Endothelial cell of umbilical vein (primary cell): ENCODE data around the gene SV2C. TPM values are rescaled to one million over a fixed set of nuclear protein-coding genes. Genes with fewer than 3 reads are reported as not detected.

Experiments
- BruUV-seq: library from RNA; stranded (reverse); fragments of 400-500 nt; replicated peaks from 2 replicates; lab custom pipeline; 2021; lab: Mats Ljungman, UMichigan
- CTCF ChIA-PET: fragments of 300-600, 350-600 bp; sonication (Branson Sonifier 250); formaldehyde crosslinking; loops from one replicate; lab custom pipeline; 2021; ENCODE audit warnings: antibody characterized with exemption, inconsistent platforms; lab: Charles Lee
- POLR2A ChIA-PET: fragments of 300-600, 350-600 bp; sonication (Branson Sonifier 250); formaldehyde crosslinking; loops from one replicate; lab custom pipeline; 2021; ENCODE audit warnings: antibody characterized with exemption, inconsistent platforms; lab: Charles Lee
- DNase-seq: peaks from one replicate; pipeline ENCODE4 v3.0.0-alpha.2; 2011; ENCODE audit warnings: low read depth, low spot score
- FAIRE-seq: peaks from 2 replicates; lab custom pipeline; 2011; peaks lifted over from hg19 to GRCh38; lab: Jason Lieb, UNC
- H2AFZ ChIP-seq: 2 replicates; pipeline ENCODE4 v1.6.0; 2012; ENCODE audit warnings: low read depth, low read length, control low read depth, inconsistent platforms
- H3K27ac ChIP-seq: 2 replicates; pipeline ENCODE4 v1.5.1; 2011; ENCODE audit warnings: low read depth, mild to moderate bottlenecking, control low read depth, low read length, moderate library complexity; ENCODE audit not compliant: insufficient read depth
- H3K27me3 ChIP-seq, 2 experiments: 2 replicates each; pipeline versions ENCODE4 v1.6.0 to v1.6.1; 2011; ENCODE audit warnings: low read length in 2 of 2, mixed read lengths in 1 of 2; ENCODE audit not compliant: control insufficient read depth in 2 of 2, insufficient read depth in 2 of 2
- H3K36me3 ChIP-seq, 2 experiments: 2 replicates in 1 of 2; 3 replicates in 1 of 2; pipeline ENCODE4 v1.5.1; 2011; ENCODE audit warnings: low read length in 2 of 2, mild to moderate bottlenecking in 1 of 2, moderate library complexity in 1 of 2; ENCODE audit not compliant: control insufficient read depth in 2 of 2, insufficient read depth in 2 of 2; ENCODE audit errors: extremely low read depth in 1 of 2
- H3K4me1 ChIP-seq: 3 replicates; pipeline ENCODE4 v1.5.1; 2011; ENCODE audit warnings: mild to moderate bottlenecking, low read length; ENCODE audit not compliant: control insufficient read depth, insufficient read depth; ENCODE audit errors: extremely low read depth
- H3K4me2 ChIP-seq: 2 replicates; pipeline ENCODE4 v1.6.1; 2011; ENCODE audit warnings: low read length, control low read depth, mixed read lengths; ENCODE audit not compliant: insufficient read depth
- H3K4me3 ChIP-seq, 3 experiments: fragments of 200-600 bp in 1 of 3; sonication (generic), shearing (Covaris generic) in 1 of 3; replicated peaks in 1 of 3; 2 replicates each; pipeline ENCODE4 v1.5.1; 2011 to 2016; ENCODE audit warnings: control low read depth in 3 of 3, low read length in 3 of 3, mild to moderate bottlenecking in 2 of 3, inconsistent platforms in 1 of 3, low read depth in 1 of 3, moderate library complexity in 1 of 3; ENCODE audit not compliant: insufficient read depth in 1 of 3
- H3K79me2 ChIP-seq: 2 replicates; pipeline ENCODE4 v1.6.0; 2012; ENCODE audit warnings: low read length, inconsistent platforms; ENCODE audit not compliant: control insufficient read depth, insufficient read depth
- H3K9ac ChIP-seq: replicated peaks from 2 replicates; pipeline ENCODE3; 2011; ENCODE audit warnings: low read length, control low read depth; ENCODE audit not compliant: insufficient read depth; ENCODE audit errors: extremely low read depth
- H3K9me1 ChIP-seq: replicated peaks from 3 replicates; pipeline ENCODE4 v1.6.0; 2011; ENCODE audit warnings: mild to moderate bottlenecking, low read length; ENCODE audit not compliant: control insufficient read depth, insufficient read depth; ENCODE audit errors: extremely low read depth
- H3K9me3 ChIP-seq: replicated peaks from 2 replicates; pipeline ENCODE4 v1.5.1; 2012; ENCODE audit warnings: low read length, inconsistent platforms; ENCODE audit not compliant: control insufficient read depth, insufficient read depth
- H4K20me1 ChIP-seq: replicated peaks from 2 replicates; pipeline ENCODE3; 2011; ENCODE audit warnings: mild to moderate bottlenecking, low read length; ENCODE audit not compliant: control insufficient read depth, insufficient read depth; ENCODE audit errors: extremely low read depth
- CTCF ChIP-seq, 2 donors: IDR thresholded peaks; 1 replicate in 1 of 2; 2 replicates in 1 of 2; pipeline ENCODE4 v1.5.1; 2011; ENCODE audit warnings: low read length in 2 of 2, mild to moderate bottlenecking in 2 of 2, moderate library complexity in 2 of 2, control low read depth in 1 of 2, inconsistent platforms in 1 of 2, low read depth in 1 of 2; ENCODE audit not compliant: insufficient read depth in 1 of 2; ENCODE audit errors: extremely low read depth in 1 of 2
- FOS ChIP-seq: IDR thresholded peaks from 2 replicates; pipeline ENCODE4 v1.6.1; 2011; ENCODE audit warnings: mild to moderate bottlenecking, low read length, moderate library complexity, borderline replicate concordance; ENCODE audit not compliant: insufficient read depth
- GATA2 ChIP-seq: IDR thresholded peaks from 2 replicates; pipeline ENCODE4 v1.7.0; 2011; ENCODE audit warnings: low read depth, mild to moderate bottlenecking, moderate library complexity, mixed read lengths, low read length; ENCODE audit not compliant: insufficient read length, insufficient read depth
- MAX ChIP-seq: IDR thresholded peaks from 2 replicates; pipeline ENCODE4 v1.6.1; 2011; ENCODE audit not compliant: insufficient read depth, insufficient read length
- POLR2A ChIP-seq: IDR thresholded peaks from 2 replicates; pipeline ENCODE4 v1.6.1; 2012; ENCODE audit warnings: low read depth, mild to moderate bottlenecking, control low read depth, low read length
- dilution Hi-C: fragments of 300-500 bp; cut with MboI; formaldehyde crosslinking; loops from one replicate; pipeline ENCODE4 v1.15.0; 2019; ENCODE audit warnings: low sequenced_read_pairs; ENCODE audit not compliant: extremely low pct_ligation_motif_present
- intact Hi-C: fragments of 100-400 bp; cut with micrococcal nuclease; formaldehyde crosslinking; loops from one replicate; pipeline ENCODE4 v1.10.0; 2022
- polyA plus RNA-seq, 4 experiments: library from polyadenylated mRNA; depleted of rRNA in 3 of 4; stranded (reverse) in 3 of 4; unstranded in 1 of 4; fragments of >200 nt; gene quantifications; 2 replicates each; pipeline versions ENCODE4 v1.2.1 to v1.2.3, GENCODE V29; 2011 to 2012; ENCODE audit warnings: missing spikeins in 1 of 4
- total RNA-seq: library from RNA; stranded (reverse); gene quantifications from 2 replicates; pipeline ENCODE4 v1.2.3, GENCODE V29; 2021

SV2C gene
- total and polyA plus RNA-seq, 2 donors (not counting 3 experiments of a cell fraction or from before 2014, with no cell fraction given): not detected

GRCh38 chr5:76363352-76364225, 280.4 kb downstream of the SV2C start:
- dilution Hi-C loops: no loop called here
- DNase-seq (no peak), FAIRE-seq (no peak)
- no peaks in the 10 kb centered on the region for H3K4me1 ChIP-seq
- no peaks in the 10 kb centered on the region for H3K79me2 ChIP-seq
- H3K36me3 ChIP-seq: no peaks in the 10 kb centered on the region
- H3K27me3 ChIP-seq: no peaks in the 10 kb centered on the region
- no peak overlapping the region for H3K9ac ChIP-seq
- intact Hi-C loops: no loop called here
- no peaks in the 10 kb centered on the region for H3K9me3 ChIP-seq
- no peak overlapping the region for H3K4me3 ChIP-seq
- ChIA-PET CTCF (no interaction called here), POLR2A (no interaction called here)
- H3K4me2 ChIP-seq: no peak overlapping the region
- TF ChIP-seq GATA2 (no peak), FOS (no peak), MAX (no peak), POLR2A (no peak)
- no peaks in the 10 kb centered on the region for H4K20me1 ChIP-seq
- H3K27ac ChIP-seq: no peak overlapping the region
- H2AFZ ChIP-seq: no peak overlapping the region
- no peaks in the 10 kb centered on the region for H3K9me1 ChIP-seq
- BruUV-seq: no TSS peak

GRCh38 chr5:76364226-76364589, 281.0 kb downstream of the SV2C start:
- dilution Hi-C loops: no loop called here
- no peak overlapping the region for H3K4me3 ChIP-seq
- no peak overlapping the region for H3K9ac ChIP-seq
- no peak for TF ChIP-seq CTCF (IDR thresholded peaks at IDR 0.05; ENCODE audit: extremely low read depth in 1 of 2, insufficient read depth in 1 of 2, low read depth in 1 of 2, low read length in 2 of 2)
- H3K9me1 ChIP-seq: no peaks in the 10 kb centered on the region
- H2AFZ ChIP-seq: no peak overlapping the region
- POLR2A ChIA-PET: no interaction called here
- no peak overlapping the region for H3K27ac ChIP-seq
- no peaks in the 10 kb centered on the region for H3K36me3 ChIP-seq
- no peaks in the 10 kb centered on the region for H3K79me2 ChIP-seq
- intact Hi-C loops: no loop called here
- H3K27me3 ChIP-seq: no peaks in the 10 kb centered on the region
- CTCF ChIA-PET: no interaction called here
- FAIRE-seq (no peak), DNase-seq (no peak)
- no TSS peak for BruUV-seq
- no peak overlapping the region for H3K4me2 ChIP-seq
- no peaks in the 10 kb centered on the region for H4K20me1 ChIP-seq
- no peaks in the 10 kb centered on the region for H3K4me1 ChIP-seq
- no peaks in the 10 kb centered on the region for H3K9me3 ChIP-seq
